Ectodermal cell (in vitro differentiated cells): Measurements from ENCODE around the gene CHI3L1.

Experiments used
- H3K27ac ChIP-seq: 2 replicates; pipeline ENCODE4 v1.7.0; 2013; ENCODE audit warnings: mild to moderate bottlenecking, low read depth, low read length; ENCODE audit not compliant: insufficient read depth, poor library complexity, severe bottlenecking
- H3K27me3 ChIP-seq: 2 replicates; pipeline ENCODE4 v1.7.0; 2013; ENCODE audit warnings: mild to moderate bottlenecking, low read length; ENCODE audit not compliant: insufficient read depth, control insufficient read depth, poor library complexity, severe bottlenecking
- H3K36me3 ChIP-seq: one replicate; pipeline ENCODE4 v1.7.0; 2013; ENCODE audit warnings: low read length; ENCODE audit not compliant: control insufficient read depth, insufficient read depth
- H3K4me1 ChIP-seq: one replicate; pipeline ENCODE4 v1.7.0; 2013; ENCODE audit warnings: low read length; ENCODE audit not compliant: control insufficient read depth, insufficient read depth
- H3K4me3 ChIP-seq: 2 replicates; pipeline ENCODE4 v1.7.0; 2013; ENCODE audit warnings: low read depth, low read length, control low read depth; ENCODE audit not compliant: insufficient read depth
- H3K9me3 ChIP-seq: 2 replicates; pipeline ENCODE4 v1.7.0; 2013; ENCODE audit warnings: mild to moderate bottlenecking, low read length, moderate library complexity; ENCODE audit not compliant: control insufficient read depth
- WGBS, 2 experiments: methylation state at CpG; one replicate each; pipeline ENCODE4 v1.1.7; 2013; ENCODE audit warnings: missing lambda C conversion rate in 2 of 2; 5-methylcytosine and 5-hydroxymethylcytosine counted together

CHI3L1 gene

GRCh38 chr1:203145321-203146041, 41.0 kb downstream of the CHI3L1 start:
- no peak overlapping the region for H3K27ac ChIP-seq
- peaks cover 27% of the 10 kb centered on the region for H3K4me1 ChIP-seq
- no peaks in the 10 kb centered on the region for H3K27me3 ChIP-seq
- no peaks in the 10 kb centered on the region for H3K9me3 ChIP-seq
- WGBS, 2 experiments: 90% methylated on average over 13 of the region's 13 CpGs
- no peaks in the 10 kb centered on the region for H3K36me3 ChIP-seq
- no peak overlapping the region for H3K4me3 ChIP-seq

- no peak overlapping the region for H3K27ac ChIP-seq
- no peaks in the 10 kb centered on the region for H3K36me3 ChIP-seq
- no peaks in the 10 kb centered on the region for H3K9me3 ChIP-seq
- no peak overlapping the region for H3K4me3 ChIP-seq
- H3K4me1 ChIP-seq: peaks cover 25% of the 10 kb centered on the region
- 84 to 86% methylated on average over 6 of the region's 6 CpGs for WGBS, 2 experiments
- no peaks in the 10 kb centered on the region for H3K27me3 ChIP-seq
These were observed 41.8 kb downstream of the CHI3L1 start for GRCh38 chr1:203144661-203145060.

GRCh38 chr1:203143641-203144040, 42.9 kb downstream of the CHI3L1 start:
- H3K9me3 ChIP-seq: no peaks in the 10 kb centered on the region
- H3K36me3 ChIP-seq: no peaks in the 10 kb centered on the region
- H3K27me3 ChIP-seq: no peaks in the 10 kb centered on the region
- peaks cover 18% of the 10 kb centered on the region for H3K4me1 ChIP-seq
- no peak overlapping the region for H3K27ac ChIP-seq
- no peak overlapping the region for H3K4me3 ChIP-seq
- 92 to 94% methylated on average over 11 of the region's 11 CpGs for WGBS, 2 experiments

GRCh38 chr1:203142684-203143408, 43.7 kb downstream of the CHI3L1 start:
- 80 to 91% methylated on average over 5 of the region's 5 CpGs for WGBS, 2 experiments
- Histone ChIP-seq H3K4me1 (peaks cover 18% of the 10 kb centered on the region), H3K4me3 (no peak overlapping the region), H3K36me3 (no peaks in the 10 kb centered on the region), H3K27me3 (no peaks in the 10 kb centered on the region), H3K9me3 (no peaks in the 10 kb centered on the region), H3K27ac (no peak overlapping the region)

DNA sequence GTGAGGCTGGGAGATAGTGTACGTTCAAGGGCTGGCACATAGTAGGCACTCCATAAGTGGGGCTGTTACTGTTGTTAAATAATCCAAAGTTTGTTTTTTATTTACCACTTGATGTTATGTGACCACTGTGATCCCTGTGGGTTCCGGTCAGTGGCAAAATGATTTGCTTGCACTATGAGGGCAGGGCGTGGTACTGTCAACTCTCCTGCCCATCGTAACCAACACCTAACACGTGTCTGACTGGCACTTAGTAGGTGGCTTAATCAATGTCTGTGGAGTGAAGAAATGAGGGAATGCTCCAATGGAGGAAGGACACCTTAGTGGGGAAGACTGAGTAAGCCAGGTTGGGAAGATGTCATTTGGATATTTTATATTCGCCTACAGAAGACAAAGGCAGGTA, 44.4 kb downstream of the CHI3L1 start:
- Histone ChIP-seq H3K4me1 (peaks cover 18% of the 10 kb centered on the region), H3K27me3 (no peaks in the 10 kb centered on the region), H3K9me3 (no peaks in the 10 kb centered on the region), H3K4me3 (no peak overlapping the region), H3K36me3 (no peaks in the 10 kb centered on the region), H3K27ac (no peak overlapping the region)
- WGBS, 2 experiments: 97% methylated on average over 6 of the region's 6 CpGs

DNA sequence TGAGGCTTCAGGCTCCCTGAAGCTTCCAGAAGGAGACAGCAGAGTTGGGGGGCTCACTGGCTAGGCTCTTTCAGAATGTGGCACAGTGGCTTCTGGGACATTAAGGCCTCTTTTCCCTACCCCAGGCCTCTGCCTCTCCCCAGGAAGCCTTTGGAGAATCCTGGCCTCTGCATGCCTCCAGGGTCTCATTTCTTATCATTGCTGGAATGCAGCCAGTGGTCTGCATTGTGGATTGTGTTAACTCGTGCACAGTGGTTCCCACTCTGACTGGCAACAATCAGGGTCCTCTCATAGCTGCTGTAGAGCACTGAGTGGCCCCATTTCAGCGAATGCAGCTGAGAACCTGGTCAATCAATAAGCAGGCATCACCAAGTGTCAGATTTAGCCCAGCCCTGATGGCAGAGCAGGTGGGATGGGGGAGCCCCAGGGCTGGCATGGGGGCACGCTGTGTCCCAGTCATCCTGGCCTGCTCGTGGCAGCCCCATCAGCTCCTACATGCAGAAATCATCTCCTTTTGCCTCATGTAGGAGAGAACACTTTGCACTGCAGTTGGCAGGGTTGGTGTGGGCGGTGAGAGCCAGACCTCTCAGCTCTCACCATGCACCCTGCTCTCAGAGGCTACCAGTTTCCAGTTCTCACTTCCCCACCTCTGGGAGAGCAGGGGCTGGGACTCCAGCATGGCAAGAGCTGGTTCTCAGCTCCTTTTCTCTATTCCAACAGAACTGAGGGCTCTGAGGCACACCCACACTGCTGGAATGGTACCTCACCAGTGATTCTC, 45.6 kb downstream of the CHI3L1 start:
- Histone ChIP-seq H3K9me3 (no peaks in the 10 kb centered on the region), H3K4me1 (peaks cover 17% of the 10 kb centered on the region), H3K36me3 (no peaks in the 10 kb centered on the region), H3K27ac (no peak overlapping the region), H3K27me3 (no peaks in the 10 kb centered on the region), H3K4me3 (no peak overlapping the region)
- 82 to 83% methylated on average over 5 of the region's 5 CpGs for WGBS, 2 experiments

GRCh38 chr1:203139976-203140475, 46.5 kb downstream of the CHI3L1 start:
- Histone ChIP-seq H3K36me3 (no peaks in the 10 kb centered on the region), H3K27me3 (no peaks in the 10 kb centered on the region), H3K27ac (no peak overlapping the region), H3K4me3 (no peak overlapping the region), H3K4me1 (peaks cover 13% of the 10 kb centered on the region), H3K9me3 (no peaks in the 10 kb centered on the region)
- WGBS, 2 experiments: 89 to 94% methylated on average over 8 of the region's 8 CpGs

DNA sequence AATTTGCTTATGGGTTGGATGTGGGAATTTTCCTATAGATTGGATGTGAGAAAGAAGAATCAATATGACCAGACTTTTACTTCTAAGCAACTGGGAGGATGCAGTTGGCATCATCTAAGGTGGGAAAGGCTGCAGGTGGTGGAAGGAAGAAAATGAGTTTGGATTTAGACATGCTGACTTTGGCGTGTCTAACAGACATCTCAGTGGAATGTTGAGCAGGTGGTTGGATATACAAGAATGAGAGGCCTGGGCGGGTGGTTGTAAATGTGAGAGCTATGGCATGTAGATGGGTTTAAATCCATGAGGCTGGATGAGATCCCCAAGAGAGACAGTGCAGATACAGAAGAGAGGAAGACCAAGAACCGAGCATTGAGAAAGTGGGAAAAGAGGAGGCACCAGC, 48.4 kb downstream of the CHI3L1 start:
- peaks cover 18% of the 10 kb centered on the region for H3K4me1 ChIP-seq
- no peaks in the 10 kb centered on the region for H3K9me3 ChIP-seq
- H3K36me3 ChIP-seq: no peaks in the 10 kb centered on the region
- H3K27me3 ChIP-seq: no peaks in the 10 kb centered on the region
- WGBS, 2 experiments: 90 to 97% methylated on average over 3 of the region's 3 CpGs
- no peak overlapping the region for H3K4me3 ChIP-seq
- no peak overlapping the region for H3K27ac ChIP-seq

DNA sequence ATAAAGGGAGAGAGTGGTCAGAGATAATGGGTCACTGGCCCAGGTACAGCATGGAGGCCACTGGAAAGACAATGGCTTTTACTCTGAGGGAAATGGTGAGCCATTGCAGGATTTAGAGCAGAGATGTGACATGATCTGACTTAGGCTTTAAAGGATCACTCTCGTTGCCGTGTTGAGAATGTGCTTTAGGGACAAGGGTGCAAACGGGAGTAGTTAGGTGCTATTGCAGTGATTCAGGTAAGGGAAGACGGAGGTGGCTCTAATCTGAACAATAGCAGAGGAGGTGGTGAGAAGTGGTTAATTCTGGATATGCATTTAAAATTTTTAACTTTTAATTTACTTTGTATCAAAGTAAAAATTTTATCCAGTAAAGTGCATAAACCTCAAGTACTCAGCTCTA, 49.2 kb downstream of the CHI3L1 start:
- 95 to 96% methylated on average over 4 of the region's 4 CpGs for WGBS, 2 experiments
- Histone ChIP-seq H3K27me3 (no peaks in the 10 kb centered on the region), H3K4me3 (no peak overlapping the region)

More for the DNA sequence above, 49.2 kb downstream of the CHI3L1 start:
- H3K27ac ChIP-seq: no peak overlapping the region
- H3K9me3 ChIP-seq: no peaks in the 10 kb centered on the region
- H3K36me3 ChIP-seq: no peaks in the 10 kb centered on the region
- peaks cover 18% of the 10 kb centered on the region for H3K4me1 ChIP-seq
